KMS-11 (cell line): Measurements from ENCODE around the gene MAGOHB.

Experiments
- H2AFZ ChIP-seq: fragments of 200-600 bp; sonication (generic); 2 replicates; pipeline ENCODE4 v1.6.1; 2016; ENCODE audit warnings: antibody characterized with exemption, mixed run types, low read depth
- H3K27ac ChIP-seq: fragments of 200-600 bp; sonication (generic); 2 replicates; pipeline ENCODE4 v1.6.1; 2016; ENCODE audit warnings: mild to moderate bottlenecking, mixed run types
- H3K27me3 ChIP-seq: fragments of 200-600 bp; sonication (generic); 2 replicates; pipeline ENCODE4 v1.6.1; 2017; ENCODE audit warnings: mild to moderate bottlenecking, low read depth, mixed run types, moderate library complexity; ENCODE audit not compliant: insufficient read depth
- H3K36me3 ChIP-seq: fragments of 200-600 bp; sonication (generic); 2 replicates; pipeline ENCODE4 v1.6.1; 2017; ENCODE audit warnings: mild to moderate bottlenecking, mixed run types; ENCODE audit not compliant: insufficient read depth
- H3K4me1 ChIP-seq: fragments of 200-600 bp; sonication (generic); 2 replicates; pipeline ENCODE4 v1.6.1; 2016; ENCODE audit warnings: mild to moderate bottlenecking, low read depth, mixed run types; ENCODE audit not compliant: poor library complexity, severe bottlenecking
- H3K4me2 ChIP-seq: fragments of 200-600 bp; sonication (generic); 2 replicates; pipeline ENCODE4 v1.7.0; 2016; ENCODE audit warnings: mild to moderate bottlenecking, mixed run types
- H3K4me3 ChIP-seq: fragments of 200-600 bp; sonication (generic); IDR thresholded peaks from 2 replicates; pipeline ENCODE4 v1.6.1; 2017; ENCODE audit warnings: low read depth, low read length, mixed read lengths; ENCODE audit not compliant: insufficient read depth
- H3K79me2 ChIP-seq: fragments of 200-600 bp; sonication (generic); 2 replicates; pipeline ENCODE4 v1.6.1; 2016; ENCODE audit warnings: low read depth, mixed run types; ENCODE audit not compliant: insufficient read depth
- H3K9ac ChIP-seq: fragments of 200-600 bp; sonication (generic); 2 replicates; pipeline ENCODE4 v1.6.1; 2016; ENCODE audit warnings: mild to moderate bottlenecking, mixed run types
- H4K20me1 ChIP-seq: fragments of 200-600 bp; sonication (generic); 2 replicates; pipeline ENCODE4 v1.6.1; 2016; ENCODE audit warnings: mild to moderate bottlenecking, mixed run types; ENCODE audit not compliant: insufficient read depth
- CTCF ChIP-seq: fragments of 200-600 bp; sonication (generic); conservative IDR thresholded peaks from 2 replicates; pipeline ENCODE4 v1.6.1; 2017; ENCODE audit warnings: low read depth, mild to moderate bottlenecking, antibody characterized with exemption, low read length, moderate library complexity, mixed read lengths

MAGOHB gene

GRCh38 chr12:10601860-10602259 is 11.5 kb downstream of the MAGOHB start:
- H2AFZ ChIP-seq, result no peak overlapping the region

GRCh38 chr12:10600988-10601387 is 12.4 kb downstream of the MAGOHB start:
- no peak for TF ChIP-seq CTCF
- Histone ChIP-seq H3K4me1 (no peaks in the 10 kb centered on the region), H4K20me1 (no peaks in the 10 kb centered on the region), H3K36me3 (no peaks in the 10 kb centered on the region), H3K79me2 (no peaks in the 10 kb centered on the region), H3K27ac (no peak overlapping the region), H2AFZ (no peak overlapping the region), H3K4me3 (no peak overlapping the region), H3K4me2 (no peak overlapping the region), H3K27me3 (no peaks in the 10 kb centered on the region), H3K9ac (no peak overlapping the region)

More at GRCh38 chr12:10601860-10602259, 11.5 kb downstream of the MAGOHB start:
- TF ChIP-seq CTCF, result no peak
- Histone ChIP-seq H3K4me1 (no peaks in the 10 kb centered on the region), H4K20me1 (no peaks in the 10 kb centered on the region), H3K36me3 (no peaks in the 10 kb centered on the region), H3K27ac (no peak overlapping the region), H3K9ac (no peak overlapping the region), H3K27me3 (no peaks in the 10 kb centered on the region), H3K4me2 (no peak overlapping the region), H3K4me3 (no peak overlapping the region), H3K79me2 (no peaks in the 10 kb centered on the region)

- H3K27me3 ChIP-seq, result no peaks in the 10 kb centered on the region
- no peak overlapping the region for H3K4me3 ChIP-seq
- no peak for TF ChIP-seq CTCF
- no peaks in the 10 kb centered on the region for H4K20me1 ChIP-seq
- no peaks in the 10 kb centered on the region for H3K79me2 ChIP-seq
- H3K27ac ChIP-seq, result no peak overlapping the region
- no peaks in the 10 kb centered on the region for H3K4me1 ChIP-seq
- H3K9ac ChIP-seq, result no peak overlapping the region
- H3K36me3 ChIP-seq, result no peaks in the 10 kb centered on the region
- no peak overlapping the region for H2AFZ ChIP-seq
- no peak overlapping the region for H3K4me2 ChIP-seq
Observed at GRCh38 chr12:10595881-10596280, 17.5 kb downstream of the MAGOHB start.

GRCh38 chr12:10590966-10591365 is 22.4 kb downstream of the MAGOHB start:
- Histone ChIP-seq H3K4me1 (no peaks in the 10 kb centered on the region), H3K27me3 (no peaks in the 10 kb centered on the region), H3K79me2 (no peaks in the 10 kb centered on the region), H2AFZ (no peak overlapping the region), H4K20me1 (no peaks in the 10 kb centered on the region), H3K4me2 (no peak overlapping the region), H3K27ac (no peak overlapping the region), H3K9ac (no peak overlapping the region), H3K4me3 (no peak overlapping the region), H3K36me3 (no peaks in the 10 kb centered on the region)
- TF ChIP-seq CTCF, result no peak
